Mononuclear cell (primary cell): ENCODE results near the gene VPREB3. TPM values are rescaled to one million over a fixed set of nuclear protein-coding genes. Genes with fewer than 3 reads are reported as not detected.
A peak's percentile ranks its signal among the peaks of the same experiment; 100 is the strongest.

Experiments
- H3K27me3 ChIP-seq: 2 replicates; pipeline ENCODE4 v1.6.0; 2011; ENCODE audit warnings: low read length, control low read depth; ENCODE audit not compliant: insufficient read depth
- H3K4me1 ChIP-seq: 2 replicates; pipeline ENCODE4 v1.5.1; 2011; ENCODE audit warnings: mild to moderate bottlenecking, low read length, control low read depth; ENCODE audit not compliant: insufficient read depth
- H3K4me3 ChIP-seq: 2 replicates; pipeline ENCODE4 v1.5.1; 2011; ENCODE audit warnings: mild to moderate bottlenecking, low read length, moderate library complexity
- H3K9me3 ChIP-seq: 2 replicates; pipeline ENCODE4 v1.5.1; 2011; ENCODE audit warnings: low read depth, mild to moderate bottlenecking, control low read depth, low read length
- total RNA-seq: library from RNA; depleted of rRNA; stranded (reverse); fragments of >200 nt; gene quantifications from one replicate; pipeline ENCODE4 v1.2.3, GENCODE V29; 2012

VPREB3 gene
- total RNA-seq, 1 donor: 0.42 TPM

- peaks cover 43% of the 10 kb centered on the region for H3K4me1 ChIP-seq
- H3K4me3 ChIP-seq: peak within 1 kb of the TSS; percentile 27
- H3K9me3 ChIP-seq: no peaks in the 10 kb centered on the region
- H3K27me3 ChIP-seq: no peaks in the 10 kb centered on the region
Measured at GRCh38 chr22:23762842-23763578, 8.8 kb upstream of the VPREB3 start, which contains the start of gene C22orf15. Gene C22orf15 (plus strand): TSS chr22:23762990. CDS start chr22:23763307, 317 bp downstream.

DNA sequence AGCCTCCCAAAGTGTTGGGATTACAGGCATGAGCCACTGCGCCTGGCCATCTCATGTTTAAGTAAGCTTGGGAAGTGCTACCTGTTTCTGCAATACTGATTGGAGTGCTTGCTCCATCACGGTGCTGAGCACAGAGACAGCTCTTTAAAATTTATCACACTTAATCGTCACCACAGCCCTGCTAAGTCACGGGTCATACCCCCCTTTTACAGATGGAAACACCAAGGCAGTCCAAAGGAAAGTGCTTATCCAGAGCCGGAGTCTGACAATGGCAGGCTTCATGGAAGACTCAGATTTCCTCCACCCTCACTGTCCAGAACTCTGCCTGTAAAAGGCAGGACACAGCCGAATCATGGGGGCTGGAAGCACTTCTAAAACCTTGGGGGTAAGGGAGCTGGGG, 5.8 kb upstream of the VPREB3 start:
- H3K27me3 ChIP-seq: no peaks in the 10 kb centered on the region
- H3K4me1 ChIP-seq: peaks cover 25% of the 10 kb centered on the region
- H3K4me3 ChIP-seq: no peak overlapping the region
- H3K9me3 ChIP-seq: no peaks in the 10 kb centered on the region

- no peak overlapping the region for H3K4me3 ChIP-seq
- no peaks in the 10 kb centered on the region for H3K27me3 ChIP-seq
- no peaks in the 10 kb centered on the region for H3K9me3 ChIP-seq
- peaks cover 21% of the 10 kb centered on the region for H3K4me1 ChIP-seq
Measured at GRCh38 chr22:23759566-23759965, 5.3 kb upstream of the VPREB3 start.

DNA sequence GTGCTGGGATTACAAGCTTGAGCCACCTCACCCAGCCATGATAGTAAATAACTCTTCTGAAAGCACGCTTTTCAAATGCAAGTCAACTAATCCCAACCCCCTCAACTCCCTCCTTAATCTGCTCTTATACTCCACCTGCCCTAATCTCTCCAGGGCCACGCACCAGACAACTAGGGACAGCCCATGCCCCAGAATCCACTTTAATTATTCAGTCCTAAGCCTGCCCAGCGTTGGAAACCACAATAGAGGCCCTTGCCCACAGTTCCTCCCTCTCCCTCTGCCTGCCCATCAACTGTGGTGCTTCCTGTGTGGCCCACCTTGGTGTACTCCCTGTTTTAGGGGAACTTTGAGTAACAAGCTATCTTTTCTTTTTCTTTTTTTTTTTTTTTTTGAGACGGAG, 2.7 kb upstream of the VPREB3 start:
- H3K4me3 ChIP-seq: no peak overlapping the region
- H3K9me3 ChIP-seq: no peaks in the 10 kb centered on the region
- H3K4me1 ChIP-seq: no peaks in the 10 kb centered on the region
- H3K27me3 ChIP-seq: no peaks in the 10 kb centered on the region

DNA sequence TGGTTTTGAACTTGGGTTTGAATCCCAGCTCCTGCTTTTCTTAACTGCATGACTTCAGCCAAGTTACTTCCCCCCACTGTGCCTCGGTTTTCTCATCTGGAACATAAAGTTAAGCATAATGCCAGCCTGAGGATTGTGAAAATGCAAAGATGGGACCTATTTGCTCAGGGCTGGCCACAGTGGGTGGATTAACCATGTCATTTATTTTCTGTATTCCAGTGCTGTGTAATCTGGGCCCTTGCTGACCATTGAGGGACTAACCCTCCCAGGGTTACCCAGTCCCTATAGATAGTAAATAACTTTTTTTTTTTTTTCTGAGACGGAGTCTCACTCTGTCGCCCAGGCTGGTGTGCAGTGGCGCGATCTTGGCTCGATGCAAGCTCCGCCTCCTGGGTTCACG, 1.5 kb upstream of the VPREB3 start:
- Histone ChIP-seq H3K4me1 (peaks cover 5% of the 10 kb centered on the region), H3K27me3 (no peaks in the 10 kb centered on the region), H3K9me3 (no peaks in the 10 kb centered on the region), H3K4me3 (no peak overlapping the region)

GRCh38 chr22:23754980-23755636, 883 bp upstream of the VPREB3 start:
- Histone ChIP-seq H3K4me3 (no peak overlapping the region), H3K4me1 (peaks cover 10% of the 10 kb centered on the region), H3K27me3 (no peaks in the 10 kb centered on the region), H3K9me3 (no peaks in the 10 kb centered on the region)

GRCh38 chr22:23753385-23753784, 840 bp downstream of the VPREB3 start:
- Histone ChIP-seq H3K27me3 (no peaks in the 10 kb centered on the region), H3K4me1 (peaks cover 13% of the 10 kb centered on the region), H3K9me3 (no peaks in the 10 kb centered on the region), H3K4me3 (peak overlapping the region; percentile 35)

DNA sequence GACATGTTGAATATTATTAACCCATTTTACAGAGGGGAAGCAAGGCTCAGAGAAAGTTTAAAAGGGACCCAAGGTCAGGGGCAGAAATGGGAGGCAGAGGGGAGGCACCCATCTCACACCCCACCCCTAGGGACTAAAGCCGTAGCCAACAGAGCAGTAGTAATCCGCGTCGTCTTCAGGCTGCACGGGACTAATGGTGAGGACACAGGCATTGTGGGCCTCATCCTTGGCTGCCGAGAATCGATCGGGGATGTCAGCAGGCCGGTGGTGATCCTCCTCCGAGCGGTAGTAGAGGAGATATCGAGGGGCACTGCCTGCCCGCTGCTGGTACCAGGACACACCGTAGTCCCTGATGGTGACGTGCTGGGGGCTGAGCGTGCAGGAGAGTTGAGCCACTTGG, 1.5 kb downstream of the VPREB3 start:
- peaks cover 13% of the 10 kb centered on the region for H3K4me1 ChIP-seq
- H3K9me3 ChIP-seq: no peaks in the 10 kb centered on the region
- peak overlapping the region; percentile 35 for H3K4me3 ChIP-seq
- no peaks in the 10 kb centered on the region for H3K27me3 ChIP-seq

GRCh38 chr22:23752090-23752691, 2.0 kb downstream of the VPREB3 start:
- Histone ChIP-seq H3K4me3 (no peak overlapping the region), H3K9me3 (no peaks in the 10 kb centered on the region), H3K4me1 (peaks cover 13% of the 10 kb centered on the region), H3K27me3 (no peaks in the 10 kb centered on the region)

- Histone ChIP-seq H3K4me3 (peak overlapping the region; percentile 61), H3K4me1 (peaks cover 13% of the 10 kb centered on the region), H3K27me3 (no peaks in the 10 kb centered on the region), H3K9me3 (no peaks in the 10 kb centered on the region)
Measured at GRCh38 chr22:23751441-23751996, 2.7 kb downstream of the VPREB3 start.

GRCh38 chr22:23750714-23751440, 3.3 kb downstream of the VPREB3 start, which contains the start of gene ZNF70:
Gene ZNF70 (minus strand): TSS chr22:23751112. CDS start chr22:23745140, 5,972 bp downstream.
- Histone ChIP-seq H3K4me3 (peak within 1 kb of the TSS; percentile 61), H3K27me3 (no peaks in the 10 kb centered on the region), H3K4me1 (peaks cover 13% of the 10 kb centered on the region), H3K9me3 (no peaks in the 10 kb centered on the region)

DNA sequence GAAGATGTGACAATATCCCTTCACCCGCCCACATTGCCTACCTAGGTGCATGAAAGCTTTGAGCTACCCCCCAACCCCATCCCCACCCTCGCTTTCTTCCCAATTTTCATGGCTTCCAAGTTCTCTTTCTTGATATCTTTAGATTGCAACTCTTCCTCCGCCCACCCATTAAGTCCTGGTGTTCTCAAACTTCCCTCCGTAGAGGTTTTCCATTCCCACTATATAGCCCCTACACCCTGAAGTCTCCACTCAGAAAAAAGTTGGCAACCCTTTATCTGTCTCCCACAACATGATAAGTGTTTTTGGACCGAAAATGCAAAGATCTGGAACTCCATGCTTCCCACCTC, 3.9 kb downstream of the VPREB3 start:
- H3K9me3 ChIP-seq: no peaks in the 10 kb centered on the region
- H3K4me1 ChIP-seq: peaks cover 13% of the 10 kb centered on the region
- H3K27me3 ChIP-seq: no peaks in the 10 kb centered on the region
- H3K4me3 ChIP-seq: peak overlapping the region; percentile 61

DNA sequence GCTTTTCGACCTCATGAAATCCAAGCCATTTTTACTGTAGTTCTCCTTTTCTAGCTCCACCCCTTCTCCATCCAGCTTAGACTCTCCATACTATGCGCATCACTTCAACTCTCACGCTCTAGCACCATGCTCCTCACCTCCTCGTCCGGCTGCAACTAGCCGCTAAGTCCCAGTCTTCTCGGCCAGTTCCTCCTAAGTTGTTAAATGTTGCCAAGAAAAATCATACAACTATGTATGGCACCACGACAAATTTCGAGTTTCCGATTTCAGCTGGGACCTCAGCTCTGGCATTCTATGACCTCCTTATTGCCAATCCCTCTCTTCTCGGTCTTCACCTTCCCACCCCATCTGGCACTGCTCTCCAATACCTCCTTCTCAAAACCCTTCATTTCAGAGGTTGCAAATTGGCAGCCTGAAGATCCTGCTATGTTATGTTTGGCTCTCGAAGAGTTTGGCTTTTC, 4.4 kb downstream of the VPREB3 start:
- peaks cover 13% of the 10 kb centered on the region for H3K4me1 ChIP-seq
- no peaks in the 10 kb centered on the region for H3K27me3 ChIP-seq
- no peaks in the 10 kb centered on the region for H3K9me3 ChIP-seq
- H3K4me3 ChIP-seq: no peak overlapping the region

DNA sequence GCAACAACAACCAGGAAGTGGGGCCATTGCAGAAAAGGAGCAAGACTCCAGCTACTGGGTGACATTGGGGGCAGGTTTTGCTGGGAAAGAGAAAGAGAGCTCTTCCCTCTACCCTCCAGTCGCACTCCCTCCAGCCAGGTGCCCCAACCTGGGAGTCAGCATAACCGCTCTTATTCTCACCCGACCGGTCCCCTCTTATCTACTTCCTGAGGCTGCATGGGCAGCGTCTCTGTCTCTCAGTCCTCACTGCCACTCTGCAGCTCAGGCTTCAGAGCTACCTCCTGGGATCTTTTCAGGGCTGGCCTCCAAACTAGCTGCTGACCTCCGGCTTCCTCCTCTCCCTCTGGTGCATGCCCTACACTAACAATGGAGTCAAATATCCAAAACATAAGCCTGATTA, 8.4 kb downstream of the VPREB3 start:
- Histone ChIP-seq H3K4me3 (no peak overlapping the region), H3K9me3 (no peaks in the 10 kb centered on the region), H3K27me3 (no peaks in the 10 kb centered on the region), H3K4me1 (peaks cover 9% of the 10 kb centered on the region)

DNA sequence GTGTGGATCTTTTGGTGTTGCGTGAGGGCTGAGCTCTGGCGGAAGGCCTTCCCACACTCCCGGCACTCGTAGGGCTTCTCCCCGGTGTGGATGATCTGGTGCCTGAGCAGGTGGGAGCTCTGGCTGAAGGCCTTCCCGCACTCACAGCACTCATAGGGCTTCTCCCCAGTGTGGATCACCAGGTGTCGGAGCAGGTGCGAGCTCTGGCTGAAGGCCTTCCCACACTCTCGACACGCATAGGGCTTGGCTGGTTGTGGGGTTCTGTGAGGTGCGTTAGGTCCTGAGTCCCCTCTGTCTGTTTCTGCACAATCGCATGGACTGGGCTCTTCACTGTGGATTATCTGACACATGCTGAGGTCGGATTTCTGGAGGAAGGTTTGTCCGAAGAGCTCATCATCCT, 9.7 kb downstream of the VPREB3 start:
- H3K9me3 ChIP-seq: no peaks in the 10 kb centered on the region
- no peaks in the 10 kb centered on the region for H3K27me3 ChIP-seq
- no peak overlapping the region for H3K4me3 ChIP-seq
- H3K4me1 ChIP-seq: no peaks in the 10 kb centered on the region
